Mesenchymal stem cell (in vitro differentiated cells and primary cell): ENCODE data around the gene TMEM59L.
A peak's percentile ranks its signal among the peaks of the same experiment; 100 is the strongest.

Experiments
- DNase-seq: peaks from one replicate; pipeline ENCODE4 v3.0.0-alpha.2; 2013
- H2AFZ ChIP-seq: one replicate; pipeline ENCODE4 v1.6.1; 2013; ENCODE audit warnings: low read depth, mild to moderate bottlenecking, control low read depth, inconsistent platforms, low read length, moderate library complexity
- H2AK5ac ChIP-seq: 2 replicates; pipeline ENCODE4 v1.6.1; 2013; ENCODE audit warnings: low read length, moderate library complexity, mild to moderate bottlenecking, inconsistent platforms; ENCODE audit not compliant: severe bottlenecking
- H2BK120ac ChIP-seq: one replicate; pipeline ENCODE4 v1.6.1; 2013; ENCODE audit warnings: low read depth, mild to moderate bottlenecking, inconsistent platforms, low read length, moderate library complexity
- H2BK12ac ChIP-seq, 2 experiments: one replicate each; pipeline ENCODE4 v1.6.1; 2013; ENCODE audit warnings: inconsistent platforms in 2 of 2, low read length in 2 of 2, mild to moderate bottlenecking in 2 of 2, moderate library complexity in 2 of 2, control low read depth in 1 of 2
- H2BK15ac ChIP-seq: one replicate; pipeline ENCODE4 v1.6.1; 2013; ENCODE audit warnings: mild to moderate bottlenecking, low read depth, inconsistent platforms; ENCODE audit not compliant: poor library complexity, severe bottlenecking
- H2BK5ac ChIP-seq: 2 replicates; pipeline ENCODE4 v1.6.1; 2013; ENCODE audit warnings: low read depth, mild to moderate bottlenecking, low read length, control low read depth, inconsistent platforms; ENCODE audit not compliant: poor library complexity, severe bottlenecking
- H3K14ac ChIP-seq, 2 experiments: one replicate each; pipeline ENCODE4 v1.6.1; 2013; ENCODE audit warnings: inconsistent platforms in 2 of 2, low read length in 2 of 2, control low read depth in 1 of 2, mild to moderate bottlenecking in 1 of 2, moderate library complexity in 1 of 2
- H3K18ac ChIP-seq, 2 experiments: one replicate each; pipeline ENCODE4 v1.6.1; 2013; ENCODE audit warnings: inconsistent platforms in 2 of 2, low read length in 2 of 2, control low read depth in 1 of 2, low read depth in 1 of 2, mild to moderate bottlenecking in 1 of 2
- H3K23ac ChIP-seq, 2 experiments: one replicate each; pipeline ENCODE4 v1.6.1; 2013; ENCODE audit warnings: inconsistent platforms in 2 of 2, low read length in 2 of 2, mild to moderate bottlenecking in 2 of 2, moderate library complexity in 2 of 2, control low read depth in 1 of 2
- H3K27ac ChIP-seq: 2 replicates; pipeline ENCODE4 v1.5.1; 2013; ENCODE audit warnings: mild to moderate bottlenecking, moderate library complexity, low read length, control low read depth, inconsistent platforms; ENCODE audit not compliant: poor library complexity, severe bottlenecking
- H3K27me3 ChIP-seq, 2 experiments: 2 replicates each; pipeline versions ENCODE4 v1.6.1 to v1.7.0; 2013; ENCODE audit warnings: low read length in 2 of 2, mild to moderate bottlenecking in 2 of 2, moderate library complexity in 2 of 2, control low read depth in 1 of 2, inconsistent platforms in 1 of 2; ENCODE audit not compliant: control insufficient read depth in 1 of 2, insufficient read depth in 1 of 2
- H3K36me3 ChIP-seq, 2 experiments: 2 replicates each; pipeline versions ENCODE4 v1.6.1 to v1.7.0; 2013; ENCODE audit warnings: low read length in 2 of 2, control low read depth in 1 of 2, inconsistent platforms in 1 of 2, low read depth in 1 of 2, mild to moderate bottlenecking in 1 of 2; ENCODE audit not compliant: insufficient read depth in 2 of 2, control insufficient read depth in 1 of 2
- H3K4ac ChIP-seq, 2 experiments: one replicate each; pipeline ENCODE4 v1.6.1; 2013; ENCODE audit warnings: inconsistent platforms in 2 of 2, low read length in 2 of 2, mild to moderate bottlenecking in 2 of 2, moderate library complexity in 2 of 2, control low read depth in 1 of 2, low read depth in 1 of 2
- H3K4me1 ChIP-seq: 2 replicates; pipeline ENCODE4 v1.6.1; 2013; ENCODE audit warnings: low read depth, low read length, control low read depth; ENCODE audit not compliant: control insufficient read depth, insufficient read depth
- H3K4me2 ChIP-seq: 2 replicates; pipeline ENCODE4 v1.6.1; 2013; ENCODE audit warnings: low read length, mild to moderate bottlenecking, inconsistent platforms; ENCODE audit not compliant: poor library complexity, severe bottlenecking
- H3K4me3 ChIP-seq, 2 experiments: 2 replicates each; pipeline versions ENCODE4 v1.5.1 to v1.7.0; 2013; ENCODE audit warnings: low read length in 2 of 2, mild to moderate bottlenecking in 2 of 2, control low read depth in 1 of 2, low read depth in 1 of 2; ENCODE audit not compliant: insufficient read depth in 1 of 2
- H3K79me1 ChIP-seq: replicated peaks from 2 replicates; pipeline ENCODE4 v1.6.1; 2013; ENCODE audit warnings: mild to moderate bottlenecking, control low read depth, low read length, inconsistent platforms; ENCODE audit not compliant: poor library complexity, severe bottlenecking
- H3K9ac ChIP-seq: 2 replicates; pipeline ENCODE4 v1.7.0; 2013; ENCODE audit warnings: mild to moderate bottlenecking, low read length, moderate library complexity
- H3K9me3 ChIP-seq: 2 replicates; pipeline ENCODE4 v1.7.0; 2013; ENCODE audit warnings: mild to moderate bottlenecking, low read length; ENCODE audit not compliant: control insufficient read depth
- H4K8ac ChIP-seq: one replicate; pipeline ENCODE4 v1.6.1; 2013; ENCODE audit warnings: inconsistent platforms, mild to moderate bottlenecking, low read length, moderate library complexity
- H4K91ac ChIP-seq: one replicate; pipeline ENCODE4 v1.6.1; 2013; ENCODE audit warnings: mild to moderate bottlenecking, low read length, inconsistent platforms
- WGBS: methylation state at CpG from one replicate; pipeline ENCODE4 v1.1.7; 2013; ENCODE audit warnings: mixed read lengths; 5-methylcytosine and 5-hydroxymethylcytosine counted together

Gene TMEM59L

GRCh38 chr19:18655173-18655844 lies 42.6 kb downstream of the TMEM59L start:
- Histone ChIP-seq H2AFZ (no peak overlapping the region), H4K91ac (no peak overlapping the region), H2AK5ac (no peak overlapping the region), H2BK5ac (no peak overlapping the region), H4K8ac (no peak overlapping the region), H3K4me2 (no peak overlapping the region), H3K27ac (no peak overlapping the region), H3K79me1 (peaks cover 29% of the 10 kb centered on the region), H3K4me3 (no peak overlapping the region), H2BK12ac (peak overlapping the region in 1 of 2 experiments; percentile 37), H3K4me1 (peaks cover 39% of the 10 kb centered on the region), H3K9ac (no peak overlapping the region), H3K18ac (no peak overlapping the region), H2BK15ac (peak overlapping the region; percentile 12), H3K9me3 (no peaks in the 10 kb centered on the region), H3K36me3 (peaks cover 0 to 8% of the 10 kb centered on the region in 2 experiments), H3K27me3 (peaks cover 0 to 14% of the 10 kb centered on the region in 2 experiments), H2BK120ac (no peak overlapping the region), H3K4ac (no peak overlapping the region), H3K23ac (no peak overlapping the region), H3K14ac (no peak overlapping the region)
- 96% methylated on average over 13 of the region's 13 CpGs for whole genome bisulfite sequencing
- DNase-seq, result no peak

- peak overlapping the region in 1 of 2 experiments; percentile 40 for H3K18ac ChIP-seq
- no peak overlapping the region for H2BK5ac ChIP-seq
- no peak overlapping the region for H2BK15ac ChIP-seq
- H2AFZ ChIP-seq, result no peak overlapping the region
- H3K4me1 ChIP-seq, result peaks cover 36% of the 10 kb centered on the region
- H3K14ac ChIP-seq, result peak overlapping the region in 1 of 2 experiments; percentile 76
- no peak overlapping the region for H2AK5ac ChIP-seq
- H4K8ac ChIP-seq, result no peak overlapping the region
- 66% methylated on average over 19 of the region's 19 CpGs for WGBS
- peaks cover 0 to 14% of the 10 kb centered on the region in 2 experiments for H3K27me3 ChIP-seq
- H2BK120ac ChIP-seq, result no peak overlapping the region
- H3K4ac ChIP-seq, result peak overlapping the region; percentile 14 to 73
- no peak overlapping the region for H3K4me3 ChIP-seq
- H3K23ac ChIP-seq, result no peak overlapping the region
- DNase-seq, result no peak
- no peak overlapping the region for H3K4me2 ChIP-seq
- peak overlapping the region; percentile 56 for H4K91ac ChIP-seq
- H3K9ac ChIP-seq, result no peak overlapping the region
- H3K36me3 ChIP-seq, result peaks cover 0 to 7% of the 10 kb centered on the region in 2 experiments
- no peaks in the 10 kb centered on the region for H3K9me3 ChIP-seq
- peaks cover 30% of the 10 kb centered on the region for H3K79me1 ChIP-seq
- no peak overlapping the region for H3K27ac ChIP-seq
- peak overlapping the region in 1 of 2 experiments; percentile 32 for H2BK12ac ChIP-seq
Observed at GRCh38 chr19:18656337-18657086, 43.8 kb downstream of the TMEM59L start.

GRCh38 chr19:18657590-18658365 lies 45.1 kb downstream of the TMEM59L start:
- Histone ChIP-seq H3K4me1 (peaks cover 34% of the 10 kb centered on the region), H2BK5ac (no peak overlapping the region), H3K79me1 (peaks cover 27% of the 10 kb centered on the region), H3K4me2 (no peak overlapping the region), H3K23ac (no peak overlapping the region), H3K4ac (no peak overlapping the region), H4K8ac (peak overlapping the region; percentile 7), H3K4me3 (no peak overlapping the region), H3K27ac (no peak overlapping the region), H3K27me3 (peaks cover 0 to 14% of the 10 kb centered on the region in 2 experiments), H3K18ac (peak overlapping the region in 1 of 2 experiments; percentile 52), H3K14ac (no peak overlapping the region), H2BK12ac (peak overlapping the region in 1 of 2 experiments; percentile 64), H2BK120ac (no peak overlapping the region), H2AK5ac (no peak overlapping the region), H3K9ac (peak overlapping the region; percentile 83), H4K91ac (no peak overlapping the region), H2AFZ (no peak overlapping the region), H2BK15ac (no peak overlapping the region), H3K9me3 (no peaks in the 10 kb centered on the region), H3K36me3 (peaks cover 0 to 7% of the 10 kb centered on the region in 2 experiments)
- peak; percentile 90 for DNase-seq
- 68% methylated on average over 20 of the region's 20 CpGs for WGBS
